Measurements from ENCODE around the gene MIDN. TPM values are rescaled to one million over a fixed set of nuclear protein-coding genes. Genes with fewer than 3 reads are reported as not detected.

MIDN gene
- total RNA-seq, 1 experiment from 2014 or later: 35.1 TPM

GRCh38 chr19:1254530-1255185, 6.3 kb downstream of the MIDN start:
- Histone ChIP-seq H3K27me3 (ENCODE audit: control insufficient read depth, insufficient read depth, low read length) (no peaks in the 10 kb centered on the region), H3K4me3 (ENCODE audit: insufficient read depth, low read depth, low read length) (no peak overlapping the region), H3K36me3 (replicated peaks; ENCODE audit: control insufficient read depth, insufficient read depth, low read length) (peaks cover 19% of the 10 kb centered on the region)
- DNase-seq: no peak

GRCh38 chr19:1255186-1256161, 7.1 kb downstream of the MIDN start:
- H3K4me3 ChIP-seq (ENCODE audit: insufficient read depth, low read depth, low read length): no peak overlapping the region
- H3K36me3 ChIP-seq (replicated peaks; ENCODE audit: control insufficient read depth, insufficient read depth, low read length): peaks cover 19% of the 10 kb centered on the region
- no peaks in the 10 kb centered on the region for H3K27me3 ChIP-seq (ENCODE audit: control insufficient read depth, insufficient read depth, low read length)
- DNase-seq: no peak

- no peak for DNase-seq
- Histone ChIP-seq H3K4me3 (ENCODE audit: insufficient read depth, low read depth, low read length) (no peak overlapping the region), H3K36me3 (replicated peaks; ENCODE audit: control insufficient read depth, insufficient read depth, low read length) (peaks cover 19% of the 10 kb centered on the region), H3K27me3 (ENCODE audit: control insufficient read depth, insufficient read depth, low read length) (no peaks in the 10 kb centered on the region)
Observed at GRCh38 chr19:1256646-1257474, 8.5 kb downstream of the MIDN start.

- Histone ChIP-seq H3K36me3 (replicated peaks; ENCODE audit: control insufficient read depth, insufficient read depth, low read length) (peaks cover 19% of the 10 kb centered on the region), H3K27me3 (ENCODE audit: control insufficient read depth, insufficient read depth, low read length) (no peaks in the 10 kb centered on the region), H3K4me3 (ENCODE audit: insufficient read depth, low read depth, low read length) (no peak overlapping the region)
- no peak for DNase-seq
Observed at GRCh38 chr19:1257475-1258162, 9.2 kb downstream of the MIDN start.

- peaks cover 19% of the 10 kb centered on the region for H3K36me3 ChIP-seq (replicated peaks; ENCODE audit: control insufficient read depth, insufficient read depth, low read length)
- H3K4me3 ChIP-seq (ENCODE audit: insufficient read depth, low read depth, low read length): no peak overlapping the region
- H3K27me3 ChIP-seq (ENCODE audit: control insufficient read depth, insufficient read depth, low read length): no peaks in the 10 kb centered on the region
- DNase-seq: no peak
Observed at GRCh38 chr19:1258163-1258492, 9.7 kb downstream of the MIDN start.

- Histone ChIP-seq H3K36me3 (replicated peaks; ENCODE audit: control insufficient read depth, insufficient read depth, low read length) (peaks cover 19% of the 10 kb centered on the region), H3K27me3 (ENCODE audit: control insufficient read depth, insufficient read depth, low read length) (no peaks in the 10 kb centered on the region), H3K4me3 (ENCODE audit: insufficient read depth, low read depth, low read length) (no peak overlapping the region)
- no peak for DNase-seq
Observed at GRCh38 chr19:1258707-1259205, 10.4 kb downstream of the MIDN start.

GRCh38 chr19:1259206-1259875, 11.0 kb downstream of the MIDN start:
- Histone ChIP-seq H3K4me3 (ENCODE audit: insufficient read depth, low read depth, low read length) (peak overlapping the region; percentile 3; the same call in 1 of the 2 replicates), H3K27me3 (ENCODE audit: control insufficient read depth, insufficient read depth, low read length) (no peaks in the 10 kb centered on the region), H3K36me3 (replicated peaks; ENCODE audit: control insufficient read depth, insufficient read depth, low read length) (peaks cover 20% of the 10 kb centered on the region)
- peak; percentile 87 for DNase-seq

GRCh38 chr19:1259876-1260748, 11.7 kb downstream of the MIDN start:
- peak; percentile 85 for DNase-seq
- H3K4me3 ChIP-seq (ENCODE audit: insufficient read depth, low read depth, low read length): peak overlapping the region; percentile 33
- no peaks in the 10 kb centered on the region for H3K27me3 ChIP-seq (ENCODE audit: control insufficient read depth, insufficient read depth, low read length)
- H3K36me3 ChIP-seq (replicated peaks; ENCODE audit: control insufficient read depth, insufficient read depth, low read length): peaks cover 13% of the 10 kb centered on the region

- Histone ChIP-seq H3K36me3 (replicated peaks; ENCODE audit: control insufficient read depth, insufficient read depth, low read length) (peaks cover 7% of the 10 kb centered on the region), H3K4me3 (ENCODE audit: insufficient read depth, low read depth, low read length) (peak overlapping the region; percentile 78), H3K27me3 (ENCODE audit: control insufficient read depth, insufficient read depth, low read length) (no peaks in the 10 kb centered on the region)
- DNase-seq: peak; percentile 100
Observed at GRCh38 chr19:1260749-1261537, 12.6 kb downstream of the MIDN start.

GRCh38 chr19:1261538-1261797, 13.1 kb downstream of the MIDN start:
- Histone ChIP-seq H3K36me3 (replicated peaks; ENCODE audit: control insufficient read depth, insufficient read depth, low read length) (peaks cover 6% of the 10 kb centered on the region), H3K27me3 (ENCODE audit: control insufficient read depth, insufficient read depth, low read length) (no peaks in the 10 kb centered on the region), H3K4me3 (ENCODE audit: insufficient read depth, low read depth, low read length) (peak overlapping the region; percentile 78)
- peak; percentile 81 for DNase-seq

GRCh38 chr19:1261798-1262622, 13.6 kb downstream of the MIDN start:
- peaks cover 3% of the 10 kb centered on the region for H3K36me3 ChIP-seq (replicated peaks; ENCODE audit: control insufficient read depth, insufficient read depth, low read length)
- peak overlapping the region; percentile 78 for H3K4me3 ChIP-seq (ENCODE audit: insufficient read depth, low read depth, low read length)
- H3K27me3 ChIP-seq (ENCODE audit: control insufficient read depth, insufficient read depth, low read length): peaks cover under 1% of the 10 kb centered on the region; the same call in 1 of the 2 replicates
- peak; percentile 69 for DNase-seq

Measured in H7 (cell line).